GM21576 (cell line): ENCODE measurements around the gene DAB1.
"Not testable (repeated sequence)": the region's sequence is repeated elsewhere in the genome, so short reads cannot be mapped to it uniquely, and the experiment has no call there.

Source experiments
- ATAC-seq: cut with Tn5 transposase; IDR thresholded peaks from one replicate; pipeline ENCODE4 v1.9.1; 2021; ENCODE audit warnings: mild to moderate bottlenecking, moderate library complexity; ENCODE audit not compliant: unreplicated experiment

DAB1 gene

DNA sequence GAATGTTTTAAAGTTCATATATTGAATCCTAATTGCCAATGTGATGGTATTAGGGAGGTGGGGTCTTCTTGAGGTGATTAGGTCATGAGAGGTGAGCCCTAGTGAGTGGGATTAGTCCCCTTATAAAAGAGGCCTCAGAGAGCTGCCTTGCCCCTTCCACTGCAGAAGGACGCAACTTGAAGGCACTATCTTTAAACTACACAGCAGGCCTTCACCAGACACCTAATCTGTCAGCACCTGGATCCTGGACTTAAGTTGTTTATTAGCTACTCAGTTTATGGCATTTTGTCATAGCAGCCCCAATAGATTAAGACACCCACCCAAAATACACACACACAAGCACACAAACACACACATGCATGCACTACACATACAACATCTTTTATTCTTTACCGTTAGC, 61.4 kb downstream of the DAB1 start:
- no peak for ATAC-seq

DNA sequence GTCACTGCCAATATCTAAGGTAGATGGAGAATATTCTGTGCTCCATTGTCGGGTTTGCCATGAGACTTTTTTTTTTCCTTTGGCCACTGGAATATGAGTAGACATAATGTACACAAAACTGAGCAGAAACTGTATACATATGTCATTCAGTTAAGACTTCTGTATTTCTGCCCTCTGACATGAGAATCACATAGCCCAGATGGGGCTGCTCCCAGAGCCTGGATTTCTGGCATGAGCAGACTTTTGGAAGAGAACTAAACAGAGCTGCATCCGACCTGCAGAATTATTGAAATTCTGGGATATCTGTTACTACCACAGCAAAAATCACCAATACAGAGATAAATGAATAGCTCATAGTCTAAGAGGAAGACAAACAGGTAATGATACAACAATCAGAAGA, 62.3 kb downstream of the DAB1 start:
- no peak for ATAC-seq

DNA sequence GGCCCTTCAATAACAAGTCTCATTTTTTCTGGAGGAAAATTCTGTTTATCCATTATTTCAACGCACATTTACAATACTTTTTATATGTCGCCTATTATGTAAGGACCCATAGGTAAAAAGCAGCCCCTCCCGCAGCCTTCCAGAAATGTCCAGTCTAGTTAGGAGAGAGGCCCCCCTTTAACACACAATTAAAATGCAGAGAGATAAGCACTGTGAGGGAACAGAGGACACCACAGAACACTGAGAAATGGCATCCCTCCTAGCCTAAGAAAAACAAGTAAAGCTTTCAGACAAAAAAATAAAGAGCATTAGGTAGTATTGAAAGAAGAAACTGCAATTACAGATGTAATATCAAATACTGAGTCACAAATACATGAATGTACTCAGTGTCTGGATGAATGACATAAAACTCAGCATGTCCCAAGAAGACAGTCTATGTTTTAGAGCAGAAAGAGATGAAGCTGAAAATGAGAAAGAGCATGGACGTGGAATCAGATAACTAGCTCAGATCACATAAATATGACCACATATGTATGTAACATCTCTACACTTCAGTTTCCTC, 62.9 kb downstream of the DAB1 start:
- ATAC-seq: no peak

DNA sequence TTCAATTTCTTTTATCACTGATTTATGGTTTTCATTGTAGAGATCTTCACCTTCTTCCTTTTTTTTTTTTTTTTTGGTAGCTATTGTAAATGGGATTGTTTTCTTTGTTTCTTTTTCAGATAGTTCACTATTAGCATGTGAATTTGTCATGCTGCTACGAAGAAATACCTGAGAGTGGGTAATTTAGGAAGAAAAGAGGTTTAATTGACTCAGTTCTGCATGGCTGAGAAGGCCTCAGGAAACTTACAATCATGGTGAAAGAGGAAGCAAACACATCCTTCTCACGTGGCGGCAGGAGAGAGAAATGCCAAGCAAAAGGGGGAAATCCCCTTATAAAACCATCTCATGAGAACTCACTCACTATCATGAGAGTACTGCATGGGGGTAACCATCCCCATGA, 66.4 kb downstream of the DAB1 start:
- ATAC-seq: no peak

DNA sequence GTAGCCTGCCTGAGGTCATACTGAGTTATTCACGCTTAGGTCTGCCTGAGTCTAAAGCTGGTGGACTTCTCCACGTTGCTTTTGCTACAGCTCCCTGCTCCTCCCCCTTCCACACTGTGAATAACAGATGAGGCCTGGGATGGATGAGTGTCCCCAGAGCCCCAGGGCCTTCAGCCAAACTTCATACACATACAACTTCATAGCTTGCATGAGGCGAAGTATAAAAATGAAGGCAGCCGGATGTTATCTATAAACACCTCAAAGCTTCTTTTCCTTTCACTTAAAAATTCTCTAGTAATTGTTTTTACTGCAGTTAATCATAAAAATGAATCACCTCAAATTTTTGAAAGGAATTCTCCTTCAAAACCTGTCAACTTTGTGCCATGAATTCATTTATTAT, 70.2 kb downstream of the DAB1 start:
- no peak for ATAC-seq

DNA sequence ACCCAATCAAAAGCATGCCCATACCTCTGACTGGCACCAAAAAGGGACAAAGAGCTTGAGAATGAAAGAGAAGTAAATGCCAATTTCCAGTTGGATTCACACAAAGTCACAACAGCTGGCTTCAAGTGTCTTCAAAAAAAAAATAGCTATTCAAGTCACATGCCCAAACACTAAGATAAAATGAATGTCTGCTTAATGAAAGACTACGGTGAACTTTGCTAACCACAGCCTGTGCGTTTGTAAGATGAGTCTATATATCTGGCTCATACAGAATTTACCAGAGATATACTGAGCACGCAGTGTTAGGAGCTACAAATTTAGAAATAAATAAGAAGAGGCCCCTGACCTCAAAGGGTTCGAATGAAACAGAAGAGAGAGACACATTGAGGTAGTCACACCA, 73.2 kb downstream of the DAB1 start:
- no peak for ATAC-seq

DNA sequence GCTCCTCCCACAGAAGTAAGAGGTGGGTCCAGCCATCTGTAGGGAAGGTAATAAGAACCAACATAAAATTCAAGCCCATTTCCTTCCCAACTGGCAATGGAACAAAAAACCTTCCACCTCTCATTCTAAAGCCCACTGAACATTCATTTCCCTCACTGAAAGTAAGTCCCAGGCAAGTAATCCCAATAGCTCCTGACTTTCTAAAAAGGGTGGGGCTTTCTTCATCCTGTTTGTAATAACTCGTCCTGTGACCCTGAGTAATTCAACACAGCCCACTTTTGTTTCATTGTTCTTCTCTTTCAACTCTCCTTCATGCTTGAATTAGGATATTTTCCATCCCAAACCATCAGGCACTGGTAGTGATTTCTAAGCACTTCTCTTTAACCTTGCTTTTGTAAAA, 74.9 kb downstream of the DAB1 start:
- no peak for ATAC-seq

DNA sequence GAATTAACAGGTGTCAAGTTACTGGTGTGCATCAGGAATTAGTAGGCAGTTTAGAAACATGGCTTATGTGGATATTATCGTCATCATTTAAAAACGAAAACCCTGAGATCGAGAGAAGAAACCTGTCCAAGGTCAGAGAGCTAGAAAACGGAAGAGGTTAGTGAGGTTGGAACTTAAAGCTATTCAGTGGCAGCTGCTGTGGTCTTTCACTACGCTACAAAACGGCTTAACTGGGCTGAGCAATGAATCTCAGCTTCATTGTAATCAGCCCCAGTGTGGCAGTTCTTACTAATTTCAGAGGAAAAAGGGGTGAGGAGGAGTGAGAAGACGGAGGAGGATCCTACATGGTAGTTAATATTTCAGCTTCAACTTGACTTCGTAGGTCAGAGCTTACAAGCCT, 77.9 kb downstream of the DAB1 start:
- ATAC-seq: no peak

DNA sequence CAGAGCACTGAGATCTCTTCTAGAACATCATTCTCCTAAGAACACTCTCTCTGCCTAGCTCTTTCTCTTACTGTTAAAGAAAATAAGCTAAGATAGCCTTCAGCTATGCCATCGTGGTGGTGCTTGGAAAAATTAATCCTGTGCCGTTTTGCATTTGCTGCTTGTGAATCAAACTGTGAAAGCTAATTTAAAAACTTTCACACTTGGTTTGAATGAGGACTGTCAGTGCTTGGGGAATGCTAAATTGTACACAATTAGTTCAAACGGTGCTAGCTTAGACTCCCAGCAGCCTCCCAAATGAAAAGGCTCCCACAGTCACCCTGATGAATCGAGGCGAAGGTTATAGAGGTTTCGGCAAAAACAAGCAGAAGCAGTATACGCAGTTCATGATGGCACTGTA, 79.6 kb downstream of the DAB1 start:
- ATAC-seq: no peak

DNA sequence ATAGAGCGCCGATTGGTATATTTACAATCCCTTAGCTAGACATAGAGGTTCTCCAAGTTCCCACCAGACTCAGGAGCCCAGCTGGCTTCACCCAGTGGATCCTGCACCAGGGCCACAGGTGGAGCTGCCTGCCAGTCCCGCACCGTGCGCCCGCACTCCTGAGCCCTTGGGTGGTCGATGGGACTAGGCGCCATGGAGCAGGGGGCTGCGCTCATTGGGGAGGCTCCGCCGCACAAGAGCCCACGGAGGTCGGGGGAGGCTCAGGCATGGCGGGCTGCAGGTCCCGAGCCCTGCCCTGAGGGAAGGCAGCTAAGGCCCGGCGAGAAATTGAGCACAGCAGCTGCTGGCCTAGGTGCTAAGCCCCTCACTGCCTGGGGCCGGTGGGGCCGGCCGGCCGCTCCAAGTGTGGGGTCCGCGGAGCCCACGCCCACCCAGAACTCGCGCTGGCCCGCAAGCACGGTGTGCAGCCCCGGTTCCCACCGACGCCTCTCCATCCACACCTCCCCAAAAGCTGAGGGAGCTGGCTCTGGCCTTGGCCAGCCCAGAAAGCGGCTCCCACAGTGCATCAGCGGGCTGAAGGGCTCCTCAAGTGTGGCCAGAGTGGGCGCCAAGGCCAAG, 80.5 kb downstream of the DAB1 start:
- not testable (repeated sequence) for ATAC-seq

DNA sequence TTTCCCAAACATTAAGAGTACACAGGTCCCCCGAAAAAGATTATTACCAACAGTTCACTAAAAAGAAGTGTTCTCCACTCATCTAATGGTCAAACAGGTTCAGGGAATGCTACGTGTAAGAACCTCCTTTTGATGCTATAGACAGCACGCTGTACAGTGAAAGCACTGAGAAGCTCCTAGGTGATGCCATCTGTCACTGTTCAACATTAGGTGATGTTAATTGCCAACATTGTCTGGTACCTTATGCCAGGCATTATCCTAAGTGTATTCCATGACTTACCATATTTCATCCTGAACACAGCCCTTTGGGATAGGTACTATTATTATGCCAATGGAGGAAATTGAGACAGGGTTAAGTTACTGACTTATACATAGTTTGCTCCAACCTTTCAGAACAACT, 82.1 kb downstream of the DAB1 start:
- ATAC-seq: no peak

DNA sequence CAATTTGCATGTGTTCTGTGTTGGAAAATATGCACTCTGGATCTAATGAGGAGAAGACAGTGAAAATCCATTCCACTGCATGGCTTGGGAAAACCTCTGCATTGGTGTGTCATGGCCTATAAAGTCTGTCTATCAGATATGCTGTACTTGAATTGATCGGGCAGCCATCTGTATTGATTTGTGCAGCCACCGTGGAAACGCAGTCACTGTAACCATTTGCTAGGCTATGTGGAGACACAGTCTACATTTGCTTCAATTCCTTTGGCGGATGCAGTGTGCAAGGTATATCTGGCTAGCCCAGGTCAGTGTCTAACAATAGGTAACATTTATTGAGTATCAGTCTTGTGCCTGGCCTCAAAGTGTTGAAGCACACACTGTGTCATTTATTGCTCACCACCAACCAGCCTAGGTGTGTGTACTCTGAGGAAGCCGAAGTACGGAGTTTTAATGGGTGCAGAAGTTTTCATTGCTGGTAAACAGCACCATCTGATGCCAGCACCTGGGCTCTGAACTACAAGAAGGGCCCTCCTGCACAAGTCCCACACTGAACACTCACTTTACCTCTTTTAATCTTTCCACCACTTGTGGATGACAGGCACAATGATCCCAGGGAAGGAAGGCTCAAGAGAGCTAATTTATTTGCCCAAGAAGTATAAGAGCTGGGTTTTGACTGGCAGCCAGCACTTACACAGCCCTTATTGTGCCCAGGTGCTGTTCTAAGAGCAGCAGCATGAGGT, 83.4 kb downstream of the DAB1 start:
- ATAC-seq: no peak

DNA sequence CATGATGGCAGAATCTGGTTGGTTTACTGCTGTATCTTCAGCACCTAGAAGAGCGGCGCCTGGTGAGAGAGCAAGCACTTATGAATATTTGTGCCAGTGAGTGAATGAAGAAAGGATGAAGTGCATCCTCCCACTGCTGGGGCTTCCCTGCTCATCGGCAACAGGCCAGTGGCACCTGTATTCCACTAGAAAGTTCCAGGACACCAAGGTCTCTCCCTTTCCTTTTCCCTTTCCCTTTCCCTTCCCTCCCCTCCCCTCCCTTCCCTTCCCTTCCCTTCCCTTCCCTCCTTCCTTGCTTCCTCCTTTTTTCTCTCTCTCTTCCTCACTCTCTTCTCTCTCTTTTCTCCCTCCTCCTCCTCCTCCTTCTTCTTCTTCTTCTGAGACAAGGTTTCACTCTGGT, 86.2 kb downstream of the DAB1 start:
- no peak for ATAC-seq

DNA sequence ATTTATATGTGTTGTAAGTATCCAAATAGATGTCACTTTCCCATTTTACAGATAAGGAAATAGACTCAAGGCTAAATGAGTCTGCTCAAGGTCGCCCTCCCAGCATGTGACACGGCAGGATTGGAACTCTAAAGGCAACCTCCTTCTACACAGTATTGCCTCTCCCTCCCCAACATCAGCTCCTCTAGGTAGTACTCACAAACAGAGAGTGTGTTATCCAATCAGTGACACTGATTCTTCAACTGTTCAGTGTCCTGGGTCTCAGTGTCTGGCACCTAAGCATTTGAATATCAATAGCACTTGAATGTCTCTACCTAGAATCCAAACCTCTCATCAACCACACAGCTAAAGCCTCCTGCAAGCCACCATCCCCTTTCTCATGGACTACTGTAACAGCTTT, 87.1 kb downstream of the DAB1 start:
- ATAC-seq: no peak

DNA sequence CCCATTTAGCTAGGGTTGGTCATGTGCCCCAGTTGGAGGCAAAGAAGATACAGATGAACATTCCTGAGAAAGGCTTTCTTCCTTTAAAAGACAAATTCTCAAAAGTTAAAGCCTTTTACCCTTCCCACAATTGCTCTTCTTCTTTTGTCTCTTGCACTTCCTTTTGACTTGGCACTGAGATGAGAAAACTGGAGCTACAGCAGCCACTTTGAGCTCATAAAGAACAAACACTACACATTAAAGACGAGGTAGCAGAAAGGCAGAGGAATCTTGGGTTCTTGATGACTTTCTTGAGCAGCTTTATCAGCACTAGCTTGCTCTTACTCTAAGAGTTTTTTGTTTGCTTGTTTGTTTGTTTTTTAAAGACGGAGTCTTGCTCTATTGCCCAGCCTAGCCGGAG, 92.2 kb downstream of the DAB1 start:
- ATAC-seq: no peak

DNA sequence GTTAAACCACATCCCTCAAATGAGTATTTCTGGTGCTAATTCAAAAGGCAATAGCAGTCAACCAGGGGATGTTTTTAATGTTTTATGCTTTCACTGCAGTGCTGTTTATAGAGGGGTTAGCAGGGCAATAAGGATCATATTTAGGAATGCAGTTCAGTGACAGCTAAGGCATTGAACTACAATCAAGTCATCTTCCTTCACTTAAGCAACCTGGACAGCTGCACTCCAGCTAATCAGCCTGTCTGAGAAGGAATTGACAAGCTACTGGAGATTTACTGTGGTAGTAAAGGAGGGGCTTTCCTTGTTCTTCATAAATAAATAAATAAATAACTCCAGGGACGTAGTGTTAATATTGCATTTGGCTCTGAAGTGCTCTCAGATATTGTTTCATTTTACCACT, 93.9 kb downstream of the DAB1 start:
- ATAC-seq: no peak

DNA sequence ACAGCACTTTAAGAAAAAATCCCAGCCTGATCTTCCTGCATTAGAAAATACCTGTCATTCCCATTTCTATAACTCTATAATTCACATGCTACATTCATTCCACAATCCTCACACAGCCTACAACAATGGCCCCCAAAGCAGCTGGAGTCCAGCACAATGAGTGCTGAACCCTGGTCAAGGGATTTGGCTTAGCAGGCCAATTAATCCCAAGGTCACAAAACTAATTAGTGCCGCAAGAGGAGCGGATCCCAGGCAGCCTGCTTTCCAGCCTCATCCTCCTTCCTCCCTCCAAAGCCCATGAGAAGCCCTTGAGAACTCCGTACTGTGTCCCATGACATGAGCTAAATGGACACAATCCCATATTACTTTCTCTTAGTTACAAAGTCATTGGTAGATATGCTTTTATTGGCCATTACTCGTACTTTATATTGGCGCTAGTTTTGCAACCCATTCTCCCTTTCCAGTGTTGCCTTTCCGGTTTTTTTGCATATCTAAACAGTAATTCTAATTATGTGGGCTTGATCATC, 94.8 kb downstream of the DAB1 start:
- no peak for ATAC-seq

DNA sequence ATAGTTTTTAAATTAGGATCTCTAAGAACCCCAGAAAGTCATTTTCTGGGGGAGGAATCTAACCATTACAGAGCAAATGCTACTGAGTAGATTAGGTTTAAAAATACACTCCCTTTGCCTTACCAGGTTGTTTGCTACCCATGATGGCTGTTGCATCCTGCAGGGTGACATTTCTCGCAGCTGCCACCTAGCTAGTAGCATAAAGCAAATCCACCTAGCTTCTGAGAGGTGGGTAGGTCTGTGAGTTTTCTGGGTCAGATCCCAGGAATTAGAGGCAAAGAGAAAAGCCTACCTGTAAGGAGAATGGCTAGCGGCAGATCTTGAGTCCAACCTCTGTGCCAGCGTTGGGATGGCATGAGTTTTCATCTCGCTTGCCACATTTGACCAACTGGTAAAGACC, 95.9 kb downstream of the DAB1 start:
- no peak for ATAC-seq

DNA sequence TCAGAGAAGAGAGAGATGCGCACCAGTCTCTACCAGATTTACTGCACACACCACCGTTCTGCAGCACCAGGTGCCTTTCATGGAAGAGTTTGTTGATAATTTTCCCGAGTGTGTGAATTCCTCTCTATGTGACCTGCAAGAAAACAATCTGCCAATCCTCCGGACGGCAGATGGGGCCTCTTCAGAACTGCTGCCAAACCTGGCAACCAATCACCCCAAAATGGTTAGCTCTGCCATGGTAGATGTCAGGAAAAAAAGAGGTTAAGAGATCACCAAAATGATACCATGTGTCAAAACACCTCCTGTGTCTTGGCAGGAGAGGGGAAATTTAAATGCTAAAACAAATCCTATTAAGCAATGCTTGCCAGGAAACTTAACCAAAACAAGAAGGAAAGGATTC, 96.5 kb downstream of the DAB1 start:
- no peak for ATAC-seq

DNA sequence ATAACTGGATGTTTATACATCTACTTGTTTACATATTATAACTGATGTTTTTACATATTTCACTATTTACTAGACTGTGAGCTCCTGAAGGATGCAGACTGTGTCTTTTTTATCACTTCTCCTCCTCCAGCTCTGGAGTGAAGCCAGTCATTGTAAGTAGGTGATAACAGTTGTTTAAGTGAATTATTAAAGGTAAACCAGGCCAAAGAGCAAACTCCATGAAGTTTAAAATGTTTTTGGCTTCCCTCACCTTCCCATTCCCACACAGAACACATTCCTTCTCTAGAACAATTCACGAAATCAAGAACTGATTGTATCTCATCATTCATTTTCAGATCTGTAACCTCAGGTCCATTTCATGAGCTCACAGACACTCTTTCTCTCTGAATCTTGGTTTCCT, 98.3 kb downstream of the DAB1 start:
- ATAC-seq: no peak

DNA sequence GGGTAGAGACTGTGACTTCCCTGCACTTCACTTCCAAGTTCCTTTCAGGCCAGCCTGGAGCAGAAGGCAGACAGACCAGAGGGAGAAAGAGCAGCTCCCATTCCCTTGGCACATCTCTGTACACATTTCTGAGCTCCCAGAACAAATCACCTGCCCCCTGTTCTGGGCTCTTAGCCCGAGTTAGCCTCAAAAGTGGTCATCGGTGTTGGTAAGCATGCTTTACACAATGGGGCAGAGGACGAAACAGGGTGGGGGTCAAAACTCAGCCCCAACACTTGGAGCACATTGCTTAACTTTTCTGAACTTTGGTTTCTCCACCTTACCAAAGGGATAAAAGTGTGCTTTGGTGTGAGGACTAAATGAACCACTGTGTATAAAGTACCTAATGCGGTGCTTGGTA, 98.7 kb downstream of the DAB1 start:
- no peak for ATAC-seq

DNA sequence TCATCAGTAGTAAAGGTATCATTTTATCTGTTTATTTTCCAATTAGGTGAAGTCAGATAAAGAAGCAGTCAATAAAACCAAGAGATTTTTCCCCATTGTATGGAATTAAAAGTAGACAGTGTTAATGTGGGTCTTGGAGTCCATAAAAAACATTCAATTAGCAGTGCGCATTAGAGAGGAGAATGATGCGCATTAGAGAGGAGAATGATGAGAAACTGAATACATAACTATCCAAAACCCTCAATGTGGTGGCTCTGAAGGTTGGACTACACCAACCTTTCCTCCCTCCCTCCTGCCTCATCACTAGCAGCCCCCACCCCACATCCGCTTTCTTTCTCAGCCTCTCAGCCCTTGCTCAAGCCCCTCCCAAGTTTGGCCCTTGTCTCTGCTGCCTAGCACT, 99.5 kb downstream of the DAB1 start:
- ATAC-seq: no peak
